ENCODE data around the gene PRKCB.

The PRKCB gene

DNA sequence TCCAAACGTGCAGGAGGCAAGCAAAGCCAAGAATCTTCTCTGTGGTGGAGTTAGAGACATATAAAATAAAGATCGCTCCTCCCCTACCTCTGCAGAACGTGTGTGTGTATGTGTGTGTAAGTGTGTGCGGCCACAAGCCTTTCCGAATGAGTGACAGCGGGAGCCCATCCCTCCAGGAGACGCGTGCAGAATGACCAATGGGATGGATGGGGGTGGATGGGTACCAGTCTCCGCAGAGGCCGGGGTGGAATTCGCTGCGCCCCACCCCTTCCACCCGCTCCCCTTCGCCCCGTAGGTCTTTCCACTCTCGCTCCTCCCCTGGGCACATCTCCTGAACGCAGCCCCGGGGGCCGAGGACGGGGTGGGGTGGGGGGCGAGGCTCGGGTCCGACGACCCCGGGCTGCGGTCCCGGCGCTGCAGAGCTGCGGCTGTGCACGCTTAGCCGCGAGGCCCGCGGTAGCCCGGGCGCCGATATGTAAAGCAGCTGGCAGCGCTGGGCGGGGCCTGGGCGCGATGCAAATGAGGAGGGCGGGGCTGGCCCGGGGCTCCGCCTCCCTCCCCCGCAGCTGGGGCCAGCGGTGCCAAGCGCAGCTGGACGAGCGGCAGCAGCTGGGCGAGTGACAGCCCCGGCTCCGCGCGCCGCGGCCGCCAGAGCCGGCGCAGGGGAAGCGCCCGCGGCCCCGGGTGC lies at the start of gene PRKCB:
TSS of gene PRKCB (plus strand) at position 594 of the 688 bp plus-strand sequence.
- DNase-seq (ENCODE audit: low read depth), result no peak

DNA sequence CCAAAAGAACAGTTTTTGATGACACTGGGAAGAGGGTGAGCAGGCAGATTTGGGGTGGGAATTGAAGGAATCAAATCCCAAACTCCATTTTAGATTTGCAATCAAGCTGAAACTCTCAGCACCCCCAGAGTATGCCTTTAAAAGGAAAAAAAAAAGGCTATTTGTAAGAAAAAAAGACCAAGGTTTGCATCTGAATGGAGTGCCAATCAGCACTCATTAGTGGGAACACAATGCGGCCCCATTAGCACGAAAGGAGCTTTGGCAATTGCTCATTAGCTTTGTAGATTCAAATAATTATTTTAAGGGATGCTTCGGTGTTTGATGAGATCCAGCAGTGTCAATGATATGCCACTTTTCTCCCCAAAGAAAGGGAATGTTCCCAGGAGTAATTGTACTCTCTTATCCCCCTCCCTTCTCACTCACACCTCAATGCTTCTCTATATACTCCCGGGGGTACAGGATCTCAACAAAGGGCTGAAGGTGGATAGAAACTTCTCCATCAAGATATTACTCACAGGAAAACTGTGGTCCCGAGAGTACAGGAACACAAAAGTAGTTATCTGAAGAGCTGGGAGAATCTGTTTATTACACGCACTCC lies 48.7 kb upstream of the PRKCB start:
- no peak for DNase-seq (ENCODE audit: low read depth)

DNA sequence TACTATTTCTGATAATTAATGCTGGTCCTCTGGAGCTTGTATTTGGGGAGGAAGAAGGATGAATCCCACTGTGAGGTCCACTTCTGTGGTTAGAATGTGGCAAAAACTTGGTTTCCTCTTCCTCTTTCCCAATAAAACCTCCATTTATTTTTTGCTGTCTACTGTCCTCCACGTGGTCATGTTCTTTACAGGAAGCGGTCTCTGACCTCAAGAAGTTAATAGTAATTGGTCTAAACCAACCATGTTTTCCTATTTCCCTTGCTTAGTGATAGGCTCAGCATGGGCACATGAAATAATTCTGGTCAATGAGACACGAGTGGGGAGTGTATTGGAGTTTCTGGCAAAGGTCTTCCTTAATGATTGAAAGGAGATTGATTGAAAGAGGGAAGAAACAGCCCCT lies 47.1 kb upstream of the PRKCB start:
- no peak for DNase-seq (ENCODE audit: low read depth)

DNA sequence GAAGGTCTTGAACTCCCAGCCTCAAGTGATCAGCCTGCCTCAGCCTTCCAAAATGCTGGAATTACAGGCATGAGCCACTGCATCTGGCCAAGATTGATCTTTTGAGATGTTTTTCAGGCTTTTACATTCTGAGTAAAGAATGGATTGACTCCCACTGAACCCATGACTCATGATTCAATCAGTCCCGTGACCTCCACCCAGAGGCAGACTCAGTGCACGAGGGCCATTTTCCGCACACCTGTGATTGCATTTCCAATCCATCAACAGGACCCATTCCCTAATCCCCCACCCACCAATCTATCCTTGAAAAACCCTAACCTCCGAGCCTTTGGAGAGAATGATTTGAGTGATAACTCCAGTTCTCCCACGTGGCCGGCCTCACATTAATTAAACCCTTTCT lies 40.4 kb upstream of the PRKCB start:
- no peak for DNase-seq (ENCODE audit: low read depth)

DNA sequence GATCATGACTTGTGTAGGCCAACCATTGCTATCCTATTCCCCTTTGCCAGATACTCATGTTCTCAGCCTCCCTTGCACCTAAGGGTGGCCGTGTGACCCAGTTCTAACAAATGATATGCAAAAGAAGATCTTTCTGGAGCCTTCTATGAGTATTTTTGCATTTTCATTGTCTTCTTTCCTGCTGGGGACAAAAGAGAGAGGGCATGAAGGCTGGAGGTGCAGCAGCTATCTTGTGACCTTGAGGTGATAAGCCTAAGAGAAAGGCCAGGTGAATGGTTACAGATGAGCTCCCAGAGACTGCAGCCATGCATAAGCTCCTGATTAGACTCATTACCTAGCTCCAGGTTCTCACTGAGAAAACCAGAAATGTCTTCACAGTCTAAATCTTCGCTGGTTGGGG lies 38.8 kb upstream of the PRKCB start:
- DNase-seq (ENCODE audit: low read depth), result no peak

DNA sequence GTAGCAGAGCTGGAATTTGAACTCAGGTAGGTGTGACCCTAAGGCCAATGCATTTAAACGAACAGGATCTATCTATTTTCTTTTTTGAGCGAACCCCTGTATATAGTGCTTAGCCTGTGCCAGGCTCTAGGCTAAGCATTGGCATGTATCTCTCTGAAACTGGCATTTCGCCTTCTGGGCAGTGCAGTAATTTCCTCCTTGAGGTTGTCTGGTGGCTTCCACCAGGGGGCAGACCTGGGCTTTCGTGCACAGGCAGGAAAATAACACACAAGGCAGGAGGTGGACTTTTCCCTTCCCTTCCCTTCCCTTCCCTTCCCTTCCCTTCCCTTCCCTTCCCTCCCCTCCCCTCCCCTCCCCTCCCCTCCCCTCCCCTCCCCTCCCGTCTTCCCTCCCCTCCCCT lies 34.4 kb upstream of the PRKCB start:
- no peak for DNase-seq (ENCODE audit: low read depth)

DNA sequence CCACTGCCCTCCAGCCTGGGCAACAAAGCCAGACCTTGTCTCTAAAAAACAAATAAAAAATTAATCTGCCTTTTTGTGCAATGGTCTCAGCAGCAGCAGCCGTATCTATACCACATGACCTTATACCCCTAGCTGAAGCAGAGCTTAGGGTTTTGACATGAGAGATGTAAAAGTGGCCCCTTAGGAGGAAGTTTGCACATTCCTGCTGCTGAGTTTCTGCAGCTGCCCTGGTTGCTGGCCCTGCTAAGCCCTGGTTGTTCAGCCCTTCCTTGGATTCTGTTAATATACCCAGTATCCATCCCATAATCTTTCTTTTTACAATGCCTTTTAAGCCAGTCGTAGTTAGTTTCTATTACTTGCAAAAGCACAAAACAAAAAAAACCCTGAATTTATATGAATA lies 33.0 kb upstream of the PRKCB start:
- no peak for DNase-seq (ENCODE audit: low read depth)

DNA sequence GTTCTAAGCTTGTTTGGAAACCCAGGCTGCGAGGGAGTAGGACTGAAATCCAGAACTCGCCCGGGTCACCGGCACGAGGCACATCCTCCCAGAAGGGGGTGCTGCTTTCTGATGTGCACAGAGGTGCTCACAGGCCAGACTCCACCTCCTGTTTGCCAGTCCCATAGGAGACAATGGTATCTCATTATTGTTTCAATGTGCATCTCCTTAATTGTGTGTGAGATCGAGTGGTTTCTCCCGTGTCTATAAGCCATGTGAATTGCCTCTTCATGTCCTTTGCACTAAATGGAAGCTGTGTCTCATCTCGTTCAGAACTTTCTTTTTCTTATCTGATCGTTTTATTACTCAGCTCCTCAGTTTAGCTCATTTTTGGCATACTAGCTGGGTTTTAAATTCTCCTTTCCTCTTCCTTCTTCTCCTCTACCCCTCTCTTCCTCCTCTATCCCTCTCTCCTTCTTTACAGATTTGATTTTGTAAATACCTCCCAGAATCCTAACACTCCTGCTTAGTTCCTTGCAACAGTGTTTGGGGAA lies 32.1 kb upstream of the PRKCB start:
- no peak for DNase-seq (ENCODE audit: low read depth)

DNA sequence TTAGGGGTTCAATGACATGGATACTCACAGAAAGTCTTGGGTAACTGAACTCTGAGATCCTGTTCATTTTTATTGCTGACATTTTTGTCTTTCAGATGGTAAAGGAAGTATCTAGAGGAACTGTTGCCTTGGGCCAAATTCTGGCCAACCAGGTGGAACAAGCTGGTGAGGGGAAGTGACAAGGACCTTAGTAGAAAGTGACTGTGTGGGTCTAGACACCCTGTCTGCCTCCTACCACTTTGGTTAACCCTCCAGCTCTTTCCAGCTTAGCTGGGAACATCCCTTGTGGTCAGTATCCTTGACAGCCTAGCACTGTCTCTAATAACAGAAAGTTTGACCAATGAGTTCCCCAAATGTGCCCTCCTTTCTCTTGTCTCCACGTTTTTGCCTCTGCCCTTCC lies 28.8 kb upstream of the PRKCB start:
- no peak for DNase-seq (ENCODE audit: low read depth)

DNA sequence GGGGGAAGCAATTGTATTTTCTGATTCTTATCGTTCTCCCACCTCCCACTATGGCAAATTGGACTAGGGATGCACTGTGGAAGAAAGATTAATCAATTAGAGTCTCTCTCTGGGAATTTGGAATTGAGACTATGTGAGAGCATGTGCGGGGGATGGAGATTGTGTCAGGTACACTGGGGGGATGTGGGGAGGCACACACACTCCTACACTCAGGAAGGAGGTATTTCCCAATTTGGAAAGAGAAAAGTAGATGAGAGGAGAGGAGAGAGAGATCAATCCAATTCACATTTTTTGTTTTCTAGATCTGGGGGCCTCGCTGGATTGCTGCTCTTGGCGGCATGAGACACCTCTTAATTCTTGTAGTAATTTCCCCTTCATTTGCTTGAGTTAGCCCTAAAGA lies 14.3 kb upstream of the PRKCB start:
- no peak for DNase-seq (ENCODE audit: low read depth)

DNA sequence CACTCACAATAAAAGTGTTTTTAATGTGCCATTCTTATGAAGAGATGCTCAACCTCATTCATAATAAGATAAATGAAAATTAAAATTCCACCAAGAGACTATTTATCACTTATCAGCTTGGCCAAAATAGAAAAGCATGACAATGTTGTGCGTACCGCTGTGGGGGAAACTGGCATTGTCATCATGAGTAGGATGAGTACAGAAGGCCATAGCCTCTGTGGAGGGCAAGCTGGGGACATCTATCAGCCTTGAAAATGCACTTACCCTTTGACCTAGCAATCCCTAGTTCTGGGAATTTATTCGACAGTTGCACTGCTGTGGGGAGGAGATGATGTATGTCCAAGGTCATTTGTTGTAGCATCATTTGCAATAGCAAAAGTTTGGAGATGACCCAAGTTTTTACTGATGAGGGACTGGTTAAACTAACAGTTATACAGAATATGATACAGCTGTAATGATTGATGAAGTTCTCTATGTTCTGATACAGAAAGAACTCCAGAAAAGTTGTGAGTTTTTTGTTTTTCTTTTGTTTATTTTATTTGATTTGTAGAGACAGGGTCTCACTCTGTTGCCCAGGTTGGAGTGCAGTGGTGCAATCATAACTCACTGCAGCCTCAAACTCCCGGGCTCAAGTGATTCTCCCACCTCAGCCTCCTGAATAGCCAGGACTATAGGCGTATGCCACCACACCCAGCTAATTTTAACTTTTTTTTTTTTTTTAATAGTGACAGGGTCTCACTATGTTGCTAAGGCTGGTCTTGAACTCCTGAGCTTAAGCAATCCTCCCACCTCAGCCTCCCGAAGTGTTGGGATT lies 13.7 kb upstream of the PRKCB start:
- no peak for DNase-seq (ENCODE audit: low read depth)

DNA sequence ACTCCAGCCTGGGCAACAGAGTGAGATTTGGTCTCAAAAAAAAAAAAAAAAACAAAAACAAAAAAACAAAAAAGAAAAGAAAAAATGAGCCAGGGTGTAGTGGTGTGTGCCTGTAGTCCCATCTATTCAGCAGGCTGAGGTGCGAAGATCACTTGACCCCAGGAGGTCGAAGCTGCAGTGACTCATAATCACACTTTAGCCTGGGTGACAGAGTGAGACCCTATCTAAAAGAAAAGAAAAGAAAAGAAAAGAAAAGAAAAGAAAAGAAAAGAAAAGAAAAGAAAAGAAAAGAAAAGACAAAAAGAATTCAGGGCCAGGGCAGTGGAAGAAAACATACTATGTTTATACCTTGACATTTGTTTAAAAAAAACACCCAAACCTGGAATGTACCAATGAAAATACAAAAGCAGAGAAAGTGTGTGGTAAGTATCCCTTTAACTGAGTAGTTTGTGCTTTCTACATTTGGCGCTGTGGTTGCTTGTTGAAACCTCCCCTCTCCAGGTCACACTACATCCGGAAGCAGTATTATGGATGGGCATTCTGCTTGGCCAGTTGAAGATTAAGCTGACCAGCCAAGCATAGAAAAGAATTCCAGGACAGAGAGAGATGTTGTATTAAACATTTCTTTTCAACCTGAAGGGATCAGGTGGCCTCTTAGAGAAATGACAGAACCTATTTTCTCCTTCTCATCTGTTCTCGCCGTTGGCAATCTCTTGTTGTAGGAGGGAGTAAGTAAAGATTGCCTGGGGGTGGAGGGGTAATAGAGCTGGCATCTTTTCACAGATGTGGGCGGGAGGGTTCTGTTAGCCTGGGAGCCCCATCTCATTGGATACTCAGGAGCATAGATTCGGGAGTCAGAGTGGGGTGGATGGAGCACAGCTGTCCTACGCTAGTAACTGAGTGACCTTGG lies 12.1 kb upstream of the PRKCB start:
- no peak for DNase-seq (ENCODE audit: low read depth)

DNA sequence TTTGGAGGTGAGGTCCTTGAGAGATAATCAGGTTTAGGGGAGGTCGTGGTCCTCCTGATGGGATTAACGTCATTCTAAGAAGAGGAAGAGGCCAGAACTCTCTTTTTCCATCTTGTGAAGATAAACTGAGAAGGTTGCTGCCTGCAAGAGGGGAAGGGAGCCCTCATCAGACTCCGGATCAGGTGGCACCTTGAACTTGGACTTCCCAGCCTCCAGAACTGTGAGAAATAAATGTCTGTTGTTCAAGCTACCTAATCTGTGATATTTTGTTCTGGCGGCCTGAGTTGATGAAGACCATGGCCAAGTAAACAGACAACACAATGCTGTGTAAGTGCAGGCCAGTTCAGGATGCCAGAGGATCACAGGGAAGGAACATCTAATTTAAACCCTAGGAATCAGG lies 10.9 kb upstream of the PRKCB start:
- no peak for DNase-seq (ENCODE audit: low read depth)

DNA sequence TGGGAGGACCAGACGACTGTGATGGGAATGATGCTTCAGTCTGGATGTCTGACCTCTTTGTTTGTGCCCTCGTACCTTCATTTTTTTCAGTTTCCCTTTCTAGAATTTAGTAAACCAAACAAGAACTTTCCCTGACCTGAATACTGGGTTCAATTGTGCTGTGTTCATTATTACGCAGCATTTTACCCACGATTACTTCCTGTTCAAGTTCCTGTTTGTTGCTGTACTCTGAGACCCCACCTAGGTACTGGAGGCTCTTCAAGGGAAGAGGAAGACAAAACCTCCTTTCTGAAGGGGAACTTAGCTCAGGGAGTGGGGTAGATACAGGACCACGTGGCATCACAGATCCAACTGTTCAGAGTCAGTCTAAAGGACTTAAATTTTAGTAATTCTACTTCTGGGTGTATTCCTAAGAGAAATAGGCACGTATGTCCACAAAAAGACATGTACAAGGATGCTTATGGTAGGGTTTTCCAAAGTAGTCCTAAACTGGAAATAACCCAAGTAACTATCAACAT lies 9.2 kb upstream of the PRKCB start:
- no peak for DNase-seq (ENCODE audit: low read depth)

DNA sequence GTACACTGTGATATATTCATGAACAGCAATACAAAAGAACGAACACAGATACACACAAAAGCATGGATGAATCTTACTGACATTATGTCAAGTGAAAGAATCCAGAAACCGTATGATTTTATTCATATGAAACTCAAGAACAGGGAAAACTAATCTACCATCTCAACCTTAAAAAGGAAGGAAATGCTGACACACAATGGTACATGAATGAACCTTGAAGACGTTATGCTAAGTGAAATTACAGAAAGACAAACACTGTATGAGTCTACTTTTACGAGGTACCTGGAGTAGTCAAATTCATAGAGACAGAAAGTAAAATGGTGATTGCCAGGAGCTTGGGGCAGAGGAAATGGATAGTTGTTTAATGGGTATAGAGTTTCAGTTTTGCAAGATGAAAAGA lies 8.7 kb upstream of the PRKCB start:
- no peak for DNase-seq (ENCODE audit: low read depth)

DNA sequence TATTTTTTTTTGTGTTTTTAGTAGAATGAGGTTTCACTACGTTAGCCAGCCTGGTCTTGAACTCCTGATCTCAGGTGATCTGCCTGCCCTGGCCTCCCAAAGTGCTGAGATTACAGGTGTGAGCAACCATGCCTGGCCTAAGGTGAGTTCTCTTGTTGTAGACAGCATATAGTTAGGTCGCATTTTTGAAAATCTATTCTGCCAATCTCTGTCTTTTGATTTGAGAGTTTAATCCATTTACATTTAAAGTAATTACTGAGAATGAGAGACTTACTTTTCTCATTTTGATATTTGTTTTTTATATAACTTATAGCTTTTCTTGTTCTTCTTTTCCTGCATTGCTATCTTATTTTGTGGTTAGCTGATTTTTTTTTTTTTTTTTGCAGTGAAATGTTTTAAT lies 6.3 kb upstream of the PRKCB start:
- DNase-seq (ENCODE audit: low read depth), result no peak

DNA sequence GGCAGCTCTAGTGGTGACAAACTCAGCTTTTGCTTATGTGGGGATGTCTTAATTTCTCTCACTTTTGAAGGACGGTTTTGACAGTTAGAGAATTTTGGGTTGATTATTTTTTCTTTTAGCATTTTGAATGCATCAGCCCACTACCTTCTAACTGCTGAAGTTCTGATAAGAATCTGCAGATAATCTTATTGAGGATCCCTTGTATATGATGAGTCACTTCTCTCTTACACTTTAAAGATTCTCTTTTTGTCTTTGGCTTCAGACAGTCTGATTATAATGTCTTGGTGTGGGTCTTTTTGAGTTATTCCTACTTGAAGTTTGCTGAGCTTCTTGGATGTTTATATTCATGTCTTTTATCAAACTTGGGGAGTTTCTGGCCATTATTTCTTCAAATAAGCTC lies 5.5 kb upstream of the PRKCB start:
- no peak for DNase-seq (ENCODE audit: low read depth)

DNA sequence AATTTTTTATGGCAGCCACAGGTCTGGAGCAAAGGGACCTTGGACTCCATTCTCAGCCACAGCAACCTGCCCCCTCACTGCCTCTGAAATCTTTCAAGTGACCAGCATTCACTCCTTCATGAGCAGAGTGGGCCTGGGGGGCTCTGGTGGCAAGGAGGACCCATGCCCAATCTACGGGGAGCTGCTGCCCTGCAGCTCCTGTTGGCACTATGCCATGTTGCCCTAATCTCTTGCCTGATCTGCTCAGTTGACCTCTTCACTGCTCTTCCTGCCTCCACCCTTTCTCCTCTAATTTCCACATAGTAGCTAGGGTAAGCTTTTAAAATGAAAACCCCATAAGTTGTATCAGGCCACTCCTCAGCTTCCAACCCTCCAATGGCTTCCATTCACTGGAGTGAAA lies 2.9 kb upstream of the PRKCB start:
- no peak for DNase-seq (ENCODE audit: low read depth)

DNA sequence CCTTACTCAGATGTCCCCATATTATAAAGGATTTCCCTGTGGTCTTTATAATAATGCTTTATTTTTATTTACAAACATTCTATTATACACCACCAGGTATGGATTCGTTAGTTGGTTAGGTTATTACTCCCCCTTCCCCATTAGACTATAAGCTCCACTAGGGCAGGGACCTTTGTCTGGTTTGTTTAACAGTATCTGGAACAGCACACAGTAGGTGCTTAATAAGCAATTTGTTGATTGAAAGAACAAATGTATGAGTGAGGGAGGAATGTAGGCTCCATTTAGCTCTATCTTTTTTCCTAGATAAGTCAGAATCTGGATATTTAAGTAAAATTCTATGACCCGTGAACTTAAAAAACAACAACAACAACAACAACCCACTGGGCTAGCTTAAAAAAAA lies 2.3 kb upstream of the PRKCB start:
- no peak for DNase-seq (ENCODE audit: low read depth)

DNA sequence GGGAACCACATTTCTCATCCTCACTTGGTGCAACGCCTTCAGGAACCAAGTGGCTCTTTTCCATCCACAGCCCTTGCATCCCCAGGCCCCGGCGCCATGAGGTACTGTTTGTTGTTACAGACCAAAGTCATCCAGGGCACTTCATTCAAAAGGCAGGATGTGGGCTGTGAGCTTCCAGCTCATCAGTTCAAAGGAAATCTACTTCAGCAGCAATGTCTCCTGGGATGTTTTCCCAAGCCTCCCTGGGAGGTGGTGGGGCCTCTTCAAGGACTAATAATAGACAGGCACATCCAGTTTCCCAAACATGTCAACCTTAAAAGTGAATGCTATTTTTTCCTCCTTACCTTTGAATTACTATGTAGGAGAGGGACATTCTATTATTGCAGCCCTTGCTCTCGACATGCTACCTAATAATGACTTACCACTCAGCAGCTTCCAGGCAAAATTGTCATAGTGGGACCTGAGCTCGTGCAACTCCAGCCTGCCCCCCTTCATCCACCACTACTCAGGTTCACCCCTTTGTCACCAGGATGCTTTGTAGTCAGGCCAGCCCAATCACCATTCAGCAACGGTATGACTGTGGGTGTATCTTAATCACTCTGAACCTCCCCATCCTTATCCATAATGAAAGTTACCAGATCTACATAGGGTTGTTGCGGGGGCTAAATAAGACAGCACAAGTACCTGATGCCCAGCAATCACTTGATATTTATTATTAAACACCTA lies 1.7 kb upstream of the PRKCB start:
- no peak for DNase-seq (ENCODE audit: low read depth)

DNA sequence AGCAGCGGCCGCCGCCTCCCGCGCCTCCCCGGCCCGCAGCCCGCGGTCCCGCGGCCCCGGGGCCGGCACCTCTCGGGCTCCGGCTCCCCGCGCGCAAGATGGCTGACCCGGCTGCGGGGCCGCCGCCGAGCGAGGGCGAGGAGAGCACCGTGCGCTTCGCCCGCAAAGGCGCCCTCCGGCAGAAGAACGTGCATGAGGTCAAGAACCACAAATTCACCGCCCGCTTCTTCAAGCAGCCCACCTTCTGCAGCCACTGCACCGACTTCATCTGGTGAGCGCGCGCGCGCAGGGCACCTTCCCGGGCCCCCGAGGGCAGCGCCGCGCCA lies 258 bp downstream of the PRKCB start:
- no peak for DNase-seq (ENCODE audit: low read depth)

All from HS-27A (cell line).